NCI-H1105 (cell line): ENCODE results near the gene CRYBA1.
"Not testable (repeated sequence)": the region's sequence is repeated elsewhere in the genome, so short reads cannot be mapped to it uniquely, and the experiment has no call there.

ENCODE experiments used
- DNase-seq: peaks from one replicate; lab custom pipeline; 2025; lab: John Stamatoyannopoulos, UW

Gene CRYBA1

GRCh38 chr17:29246628-29247027, at the start of gene CRYBA1:
Gene CRYBA1, plus strand, starts transcription at chr17:29246859. Its CDS starts 5 bp downstream, at chr17:29246864.
- DNase-seq = no peak

GRCh38 chr17:29197516-29198272, 49.0 kb upstream of the CRYBA1 start:
- DNase-seq = no peak

- not testable (repeated sequence) for DNase-seq
These were observed 42.4 kb upstream of the CRYBA1 start for GRCh38 chr17:29204068-29204804.

DNA sequence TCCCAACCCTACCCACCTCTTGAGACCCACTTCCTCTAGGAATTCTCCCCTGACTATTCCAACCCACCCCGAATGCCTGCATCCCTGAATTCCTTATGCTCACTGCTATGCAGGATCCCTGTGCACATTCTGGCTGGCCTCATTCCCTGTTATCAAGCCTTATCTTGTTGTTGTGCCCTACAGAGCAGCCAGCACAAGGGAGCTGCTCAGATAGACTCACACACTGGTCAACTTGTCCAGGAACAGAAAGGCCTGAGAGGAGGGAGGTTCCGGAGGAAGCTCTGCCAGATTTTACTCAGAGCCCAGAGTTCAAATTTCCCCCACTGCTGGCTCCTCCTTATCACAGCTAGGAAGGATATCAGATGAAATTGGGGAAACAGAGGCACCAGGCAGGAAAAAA, 41.6 kb upstream of the CRYBA1 start:
- no peak for DNase-seq

- no peak for DNase-seq
These were observed 38.7 kb upstream of the CRYBA1 start for GRCh38 chr17:29207975-29208374.

GRCh38 chr17:29209073-29209472, 37.6 kb upstream of the CRYBA1 start:
- no peak for DNase-seq

DNA sequence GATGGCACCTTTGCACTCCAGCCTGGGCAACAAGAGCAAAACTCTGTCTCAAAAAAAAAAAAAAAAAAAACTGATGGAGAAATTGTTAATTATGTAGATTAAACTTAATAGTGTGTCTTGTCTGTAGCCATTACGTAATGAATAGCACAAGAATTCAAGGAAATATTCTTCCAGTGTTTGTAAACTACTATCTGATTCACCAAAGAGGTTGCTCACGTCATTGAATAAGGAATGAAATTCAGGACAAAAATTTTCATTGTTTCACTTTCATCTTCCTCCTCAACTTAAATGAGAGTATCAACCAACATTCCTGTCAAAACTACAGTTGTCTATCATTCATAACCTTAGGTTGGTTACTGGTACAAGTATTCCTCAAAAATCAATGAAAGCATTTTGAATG, 35.8 kb upstream of the CRYBA1 start:
- no peak for DNase-seq

DNA sequence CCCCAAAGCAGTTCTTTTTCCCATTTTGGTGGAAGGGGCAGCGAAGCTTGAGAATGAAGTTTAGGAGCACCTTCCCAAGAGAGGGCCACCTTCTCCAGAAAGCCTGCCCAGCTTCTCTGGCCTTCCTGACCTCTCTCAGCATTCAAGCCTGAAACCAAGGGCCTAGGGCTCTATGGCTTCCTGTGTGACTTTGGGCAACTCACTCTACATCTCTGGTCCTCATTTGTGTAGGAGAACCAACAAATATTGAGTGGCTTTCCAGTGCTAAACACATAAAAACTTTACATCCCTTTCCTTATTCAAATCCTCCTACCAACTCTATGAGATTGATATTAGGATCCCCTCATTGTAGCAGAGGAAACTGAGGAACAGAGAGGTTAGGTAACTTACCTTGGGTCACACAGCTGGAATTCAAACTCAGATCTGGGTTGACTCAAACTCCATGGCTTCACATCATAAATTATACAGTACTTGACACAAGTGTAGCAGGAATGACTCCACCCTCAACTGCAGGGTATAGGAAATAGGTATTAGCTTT, 34.5 kb upstream of the CRYBA1 start:
- no peak for DNase-seq

- DNase-seq = no peak
These were observed 34.0 kb upstream of the CRYBA1 start for GRCh38 chr17:29212681-29213121.

GRCh38 chr17:29214215-29215146, 32.2 kb upstream of the CRYBA1 start:
- no peak for DNase-seq

GRCh38 chr17:29215174-29215573, 31.5 kb upstream of the CRYBA1 start:
- DNase-seq = no peak

DNA sequence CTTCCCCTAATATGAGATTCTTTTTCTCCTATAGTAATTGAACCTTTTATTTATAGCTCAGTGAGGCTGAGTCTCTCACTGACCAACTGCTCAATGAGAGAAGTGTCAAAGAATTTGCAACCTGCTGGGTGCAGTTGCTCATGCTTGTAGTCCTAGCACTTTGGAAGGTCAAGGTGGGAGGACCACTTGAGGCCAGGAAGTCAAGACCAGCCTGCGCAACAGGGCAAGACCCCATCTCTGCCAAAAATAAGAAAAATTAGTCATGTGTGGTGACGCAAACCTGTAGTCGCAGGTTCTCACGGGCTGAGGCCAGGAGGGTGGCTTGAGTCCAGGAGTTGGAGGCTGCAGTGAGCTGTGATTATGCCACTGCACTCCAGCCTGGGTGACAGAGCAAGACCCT, 30.9 kb upstream of the CRYBA1 start:
- no peak for DNase-seq

DNA sequence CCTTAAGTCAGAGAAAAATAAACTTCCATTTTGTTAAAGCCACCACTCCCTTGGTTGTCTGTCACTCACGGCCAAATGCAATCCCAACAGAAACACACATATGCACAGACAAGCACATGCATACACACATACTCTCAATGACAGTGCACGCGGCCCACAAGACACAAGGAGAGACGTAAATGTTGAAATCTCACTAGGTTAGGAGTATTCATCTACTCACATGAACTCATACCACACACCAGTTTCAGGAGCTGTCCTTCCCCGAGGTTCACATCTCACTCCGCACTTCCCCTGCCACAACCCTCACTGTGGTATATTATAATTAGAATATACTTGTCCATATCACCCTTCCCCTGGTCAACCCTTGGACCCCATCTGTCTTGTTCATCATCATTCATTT, 30.5 kb upstream of the CRYBA1 start:
- DNase-seq = no peak

DNA sequence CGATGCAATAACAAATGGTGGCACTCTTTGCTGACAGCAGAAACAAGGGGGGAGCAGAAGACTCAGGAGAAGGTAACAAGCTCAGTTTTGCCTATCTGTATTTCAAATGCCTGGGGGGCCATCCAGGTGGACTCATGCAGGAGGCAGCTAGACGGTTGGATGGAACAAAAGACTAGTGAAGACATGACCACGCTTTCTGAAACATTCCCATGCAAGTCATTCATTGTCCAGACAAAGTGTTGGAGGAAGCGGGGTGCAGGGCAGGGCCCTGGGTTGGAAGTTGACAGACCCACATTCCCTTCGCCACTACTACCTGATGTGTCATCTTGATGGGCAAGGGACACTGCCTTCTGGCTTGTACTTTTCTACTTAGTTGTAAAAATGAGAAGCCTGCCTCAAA, 29.8 kb upstream of the CRYBA1 start:
- DNase-seq = no peak

GRCh38 chr17:29219378-29220047, 27.1 kb upstream of the CRYBA1 start:
- peak; percentile 36 for DNase-seq

DNA sequence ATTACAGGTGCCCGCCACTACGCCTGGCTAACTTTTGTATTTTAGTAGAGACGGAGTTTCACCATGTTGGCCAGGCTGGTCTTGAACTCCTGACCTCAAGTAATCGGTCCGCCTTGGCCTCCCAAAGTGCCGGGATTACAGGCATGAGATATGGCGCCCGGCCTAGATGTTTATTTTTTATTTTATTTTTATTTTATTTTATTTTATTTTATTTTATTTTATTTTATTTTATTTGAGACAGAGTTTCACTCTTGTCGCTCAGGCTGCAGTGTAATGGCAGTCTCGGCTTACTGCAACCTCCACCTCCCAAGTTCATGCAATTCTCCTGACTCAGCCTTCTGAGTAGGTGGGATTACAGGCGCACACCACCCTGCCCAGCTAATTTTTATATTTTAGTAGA, 25.3 kb upstream of the CRYBA1 start:
- DNase-seq = not testable (repeated sequence)

DNA sequence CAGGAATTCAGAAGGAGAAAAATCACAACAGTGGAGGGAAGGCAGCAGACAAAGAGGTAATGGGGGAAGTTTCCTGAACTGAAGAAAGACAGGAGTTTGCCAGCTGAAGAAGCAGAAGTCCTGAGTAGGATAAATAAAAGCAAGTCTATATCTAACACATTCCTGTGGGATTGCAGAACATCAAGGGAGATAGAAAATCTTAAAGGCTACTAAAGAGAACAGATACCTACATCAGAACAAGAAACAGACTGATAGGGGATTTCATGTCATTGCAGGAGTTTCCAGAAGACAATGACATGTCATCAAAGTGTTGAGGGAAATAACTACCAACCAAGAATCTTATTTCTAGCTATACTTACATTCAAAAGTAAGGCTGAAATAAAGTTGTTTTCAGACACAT, 21.3 kb upstream of the CRYBA1 start:
- no peak for DNase-seq

DNA sequence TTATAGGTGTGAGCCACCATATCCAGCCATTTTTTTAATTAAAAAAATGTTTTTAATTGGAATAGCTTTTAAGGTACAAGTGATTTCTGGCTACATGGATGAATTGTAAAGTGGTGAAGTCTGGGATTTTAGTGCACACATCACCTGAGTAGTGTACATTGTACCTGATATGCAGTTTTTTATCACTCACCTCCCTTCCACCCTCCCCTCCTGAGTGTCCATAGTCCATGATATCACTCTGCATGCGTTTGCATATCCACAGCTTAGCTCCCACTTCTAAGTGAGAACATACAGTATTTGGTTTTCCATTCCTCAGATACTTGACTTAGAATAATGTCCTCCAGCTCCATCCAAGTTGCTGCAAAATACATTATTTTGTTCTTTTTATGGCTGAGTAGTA, 13.4 kb upstream of the CRYBA1 start:
- DNase-seq = no peak

DNA sequence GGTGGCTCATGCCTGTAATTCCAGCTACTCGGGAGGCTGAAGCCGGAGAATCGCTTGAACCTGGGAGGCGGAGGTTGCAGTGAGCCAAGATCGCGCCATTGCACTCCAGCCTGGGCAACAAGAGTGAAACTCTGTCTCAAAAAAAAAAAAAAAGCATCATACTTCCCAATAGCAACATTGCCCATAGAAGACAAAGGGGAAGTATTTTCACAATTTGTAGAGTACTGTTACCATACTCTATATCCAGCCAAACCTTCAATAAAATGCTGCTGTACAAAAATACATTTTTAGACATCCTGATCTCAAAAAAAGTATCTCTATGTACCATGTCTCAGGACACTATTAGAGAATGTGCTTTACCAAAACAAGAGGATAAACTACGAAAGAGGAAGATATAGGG, 11.7 kb upstream of the CRYBA1 start:
- not testable (repeated sequence) for DNase-seq

- DNase-seq = no peak
These were observed 10.8 kb upstream of the CRYBA1 start for GRCh38 chr17:29235904-29236303.

GRCh38 chr17:29237476-29238132, 9.1 kb upstream of the CRYBA1 start:
- DNase-seq = no peak
